Thyroid gland (tissue), 4 donors: ENCODE data around the gene IGSF5.

ENCODE experiments used
- CTCF ChIP-seq, 6 experiments: fragments of 200-600 bp in 3 of 6; fragments of 450-650 bp in 3 of 6; sonication (generic) in 3 of 6; IDR thresholded peaks; one replicate each; pipeline ENCODE4 v1.5.1; 2016 to 2019; ENCODE audit warnings: antibody characterized with exemption in 6 of 6, mild to moderate bottlenecking in 2 of 6, inconsistent platforms in 1 of 6, moderate library complexity in 1 of 6
- POLR2A ChIP-seq, 2 donors: fragments of 450-650 bp; IDR thresholded peaks; one replicate each; pipeline ENCODE4 v1.6.1; 2017; ENCODE audit warnings: antibody characterized with exemption in 2 of 2, mild to moderate bottlenecking in 2 of 2, moderate library complexity in 1 of 2

DNA sequence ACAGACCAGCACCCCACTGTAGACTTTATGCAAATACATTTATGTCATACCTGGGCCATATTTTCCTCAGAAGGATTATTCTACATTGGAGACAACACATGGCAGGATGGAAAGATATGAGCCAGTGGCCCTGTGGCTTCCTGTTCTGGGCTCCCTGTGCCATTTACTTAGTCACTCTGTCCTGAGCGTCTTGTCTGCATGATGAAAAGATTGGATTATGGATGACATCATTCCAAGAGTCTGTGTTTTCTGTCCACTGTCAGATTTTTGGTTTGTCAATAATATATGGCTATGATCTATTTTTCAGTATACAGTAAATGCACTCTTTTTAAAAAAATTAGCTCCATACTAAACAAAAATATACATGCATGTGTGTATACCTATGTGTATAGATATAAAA is 30.8 kb downstream of the IGSF5 start:
- TF ChIP-seq CTCF (IDR thresholded peaks at IDR 0.05) (no peak), POLR2A (IDR thresholded peaks at IDR 0.05) (no peak)
